ENCODE results near the gene ID3.
A peak's percentile ranks its signal among the peaks of the same experiment; 100 is the strongest.

Gene ID3

GRCh38 chr1:23529146-23530086 is 29.9 kb downstream of the ID3 start:
- Histone ChIP-seq H4K20me1 (ENCODE audit: insufficient read depth, low read length) (no peaks in the 10 kb centered on the region), H3K36me3 (ENCODE audit: insufficient read depth, low read length) (peaks cover 19% of the 10 kb centered on the region; the same call in 1 of the 2 replicates), H3K27ac (ENCODE audit: low read depth, low read length, poor library complexity, severe bottlenecking) (peak overlapping the region; percentile 91), H3K4me1 (ENCODE audit: insufficient read depth, low read length, severe bottlenecking) (peaks cover 80% of the 10 kb centered on the region), H3K4me3 (ENCODE audit: low read depth, low read length, poor library complexity, severe bottlenecking) (peak overlapping the region; percentile 91), H3F3A (ENCODE audit: insufficient read depth, low read length) (no peaks in the 10 kb centered on the region; the same call in 1 of the 2 replicates), H2AFZ (ENCODE audit: low read length) (no peak overlapping the region), H3K9me3 (ENCODE audit: low read length) (no peaks in the 10 kb centered on the region), H3K27me3 (ENCODE audit: insufficient read depth, low read length) (no peaks in the 10 kb centered on the region), H3K9me2 (ENCODE audit: low read depth, low read length) (no peaks in the 10 kb centered on the region), H3K4me2 (ENCODE audit: low read length) (peak overlapping the region; percentile 97), H3K79me2 (ENCODE audit: insufficient read depth, low read length) (peaks cover 41% of the 10 kb centered on the region), H3K9ac (ENCODE audit: low read length) (peak overlapping the region; percentile 97)
- TF ChIP-seq EZH2 (IDR thresholded peaks at IDR 0.05; ENCODE audit: borderline replicate concordance, low read length) (no peak), CTCF (IDR thresholded peaks at IDR 0.05; ENCODE audit: low read length) (no peak)

- Histone ChIP-seq H3K4me3 (ENCODE audit: low read depth, low read length, poor library complexity, severe bottlenecking) (peak overlapping the region; percentile 91), H3K79me2 (ENCODE audit: insufficient read depth, low read length) (peaks cover 41% of the 10 kb centered on the region), H3K4me2 (ENCODE audit: low read length) (peak overlapping the region; percentile 97), H3K27me3 (ENCODE audit: insufficient read depth, low read length) (no peaks in the 10 kb centered on the region), H3F3A (ENCODE audit: insufficient read depth, low read length) (no peaks in the 10 kb centered on the region; the same call in 1 of the 2 replicates), H4K20me1 (ENCODE audit: insufficient read depth, low read length) (no peaks in the 10 kb centered on the region), H2AFZ (ENCODE audit: low read length) (no peak overlapping the region), H3K36me3 (ENCODE audit: insufficient read depth, low read length) (peaks cover 29% of the 10 kb centered on the region), H3K9ac (ENCODE audit: low read length) (peak overlapping the region; percentile 97), H3K4me1 (ENCODE audit: insufficient read depth, low read length, severe bottlenecking) (peaks cover 79% of the 10 kb centered on the region), H3K9me3 (ENCODE audit: low read length) (no peaks in the 10 kb centered on the region), H3K9me2 (ENCODE audit: low read depth, low read length) (no peaks in the 10 kb centered on the region), H3K27ac (ENCODE audit: low read depth, low read length, poor library complexity, severe bottlenecking) (peak overlapping the region; percentile 91)
- no peak for TF ChIP-seq EZH2 (IDR thresholded peaks at IDR 0.05; ENCODE audit: borderline replicate concordance, low read length)
- no peak for TF ChIP-seq CTCF (IDR thresholded peaks at IDR 0.05; ENCODE audit: low read length)
These were observed 30.9 kb downstream of the ID3 start for GRCh38 chr1:23528250-23528978.

- Histone ChIP-seq H2AFZ (ENCODE audit: low read length) (no peak overlapping the region), H3K36me3 (ENCODE audit: insufficient read depth, low read length) (peaks cover 32% of the 10 kb centered on the region), H3K9me3 (ENCODE audit: low read length) (no peaks in the 10 kb centered on the region), H3K79me2 (ENCODE audit: insufficient read depth, low read length) (peaks cover 41% of the 10 kb centered on the region), H3K9ac (ENCODE audit: low read length) (peak overlapping the region; percentile 97), H3K4me1 (ENCODE audit: insufficient read depth, low read length, severe bottlenecking) (peaks cover 74% of the 10 kb centered on the region), H3K4me2 (ENCODE audit: low read length) (peak overlapping the region; percentile 97), H3K9me2 (ENCODE audit: low read depth, low read length) (no peaks in the 10 kb centered on the region), H4K20me1 (ENCODE audit: insufficient read depth, low read length) (no peaks in the 10 kb centered on the region), H3K27me3 (ENCODE audit: insufficient read depth, low read length) (no peaks in the 10 kb centered on the region), H3K27ac (ENCODE audit: low read depth, low read length, poor library complexity, severe bottlenecking) (peak overlapping the region; percentile 91), H3K4me3 (ENCODE audit: low read depth, low read length, poor library complexity, severe bottlenecking) (peak overlapping the region; percentile 91), H3F3A (ENCODE audit: insufficient read depth, low read length) (no peaks in the 10 kb centered on the region; the same call in 1 of the 2 replicates)
- TF ChIP-seq CTCF (IDR thresholded peaks at IDR 0.05; ENCODE audit: low read length), result peak; percentile 54
- TF ChIP-seq EZH2 (IDR thresholded peaks at IDR 0.05; ENCODE audit: borderline replicate concordance, low read length), result no peak
These were observed 31.4 kb downstream of the ID3 start for GRCh38 chr1:23527900-23528249.
